HEK293 (cell line): ENCODE results near the gene SLC22A4.
A peak's percentile ranks its signal among the peaks of the same experiment; 100 is the strongest.

Source experiments
- GLI2 ChIP-seq: fragments of 450-650 bp; formaldehyde crosslinking; IDR thresholded peaks from 2 replicates; pipeline ENCODE4; 2017; ENCODE audit warnings: missing biosample characterization, missing genetic modification characterization, low read depth, borderline replicate concordance
- KLF1 ChIP-seq: fragments of 450-650 bp; formaldehyde crosslinking; IDR thresholded peaks from 2 replicates; pipeline ENCODE4 v1.5.1; 2016; ENCODE audit warnings: missing biosample characterization, missing genetic modification characterization
- KLF16 ChIP-seq: fragments of 450-650 bp; formaldehyde crosslinking; IDR thresholded peaks from 2 replicates; pipeline ENCODE4 v1.5.1; 2017; ENCODE audit warnings: missing biosample characterization, missing genetic modification characterization
- KLF7 ChIP-seq: fragments of 450-650 bp; formaldehyde crosslinking; IDR thresholded peaks from 2 replicates; pipeline ENCODE4 v1.5.1; 2016; ENCODE audit warnings: missing biosample characterization, missing genetic modification characterization, borderline replicate concordance
- KLF8 ChIP-seq: fragments of 450-650 bp; formaldehyde crosslinking; IDR thresholded peaks from 2 replicates; pipeline ENCODE4 v1.5.1; 2016; ENCODE audit warnings: missing biosample characterization, missing genetic modification characterization
- OVOL3 ChIP-seq: fragments of 450-650 bp; formaldehyde crosslinking; IDR thresholded peaks from 2 replicates; pipeline ENCODE4 v1.5.1; 2016; ENCODE audit warnings: missing biosample characterization, missing genetic modification characterization
- RBAK ChIP-seq: fragments of 450-650 bp; formaldehyde crosslinking; IDR thresholded peaks from 2 replicates; pipeline ENCODE4 v1.5.1; 2016; ENCODE audit warnings: missing biosample characterization, missing genetic modification characterization
- SP2 ChIP-seq: fragments of 450-650 bp; formaldehyde crosslinking; IDR thresholded peaks from 2 replicates; pipeline ENCODE4 v1.5.1; 2016; ENCODE audit warnings: missing biosample characterization, missing genetic modification characterization
- SP3 ChIP-seq: fragments of 450-650 bp; formaldehyde crosslinking; IDR thresholded peaks from 2 replicates; pipeline ENCODE4 v1.5.1; 2016; ENCODE audit warnings: missing biosample characterization, missing genetic modification characterization
- TRIM28 ChIP-seq: IDR thresholded peaks from 2 replicates; pipeline ENCODE4 v1.6.1; 2011; ENCODE audit warnings: low read length, control low read depth, borderline replicate concordance
- ZBTB17 ChIP-seq: fragments of 450-650 bp; formaldehyde crosslinking; IDR thresholded peaks from 2 replicates; pipeline ENCODE4 v1.5.1; 2016; ENCODE audit warnings: missing biosample characterization, missing genetic modification characterization
- ZBTB20 ChIP-seq: fragments of 450-650 bp; formaldehyde crosslinking; IDR thresholded peaks from 2 replicates; pipeline ENCODE4 v1.5.1; 2016; ENCODE audit warnings: missing biosample characterization, missing genetic modification characterization
- ZBTB8A ChIP-seq: fragments of 450-650 bp; formaldehyde crosslinking; IDR thresholded peaks from 2 replicates; pipeline ENCODE4 v1.5.1; 2016; ENCODE audit warnings: missing biosample characterization, missing genetic modification characterization
- ZEB2 ChIP-seq: fragments of 450-650 bp; formaldehyde crosslinking; IDR thresholded peaks from 2 replicates; pipeline ENCODE4 v1.5.1; 2016; ENCODE audit warnings: missing biosample characterization, missing genetic modification characterization
- ZNF211 ChIP-seq: fragments of 450-650 bp; formaldehyde crosslinking; IDR thresholded peaks from 2 replicates; pipeline ENCODE4 v1.5.1; 2016; ENCODE audit warnings: low read depth, missing biosample characterization, missing genetic modification characterization
- ZNF266 ChIP-seq: fragments of 450-650 bp; formaldehyde crosslinking; IDR thresholded peaks from 2 replicates; pipeline ENCODE4 v1.5.1; 2016; ENCODE audit warnings: missing biosample characterization, missing genetic modification characterization, low read depth
- ZNF335 ChIP-seq: fragments of 450-650 bp; formaldehyde crosslinking; conservative IDR thresholded peaks from 2 replicates; pipeline ENCODE4 v1.5.1; 2016; ENCODE audit warnings: missing biosample characterization, missing genetic modification characterization
- ZNF391 ChIP-seq: fragments of 450-650 bp; formaldehyde crosslinking; IDR thresholded peaks from 2 replicates; pipeline ENCODE4 v1.5.1; 2016; ENCODE audit warnings: low read depth, missing biosample characterization, missing genetic modification characterization, borderline replicate concordance
- ZNF561 ChIP-seq: fragments of 450-650 bp; IDR thresholded peaks from 2 replicates; pipeline ENCODE4 v1.5.1; 2018; ENCODE audit warnings: missing biosample characterization, missing genetic modification characterization, borderline replicate concordance
- ZNF571 ChIP-seq: fragments of 450-650 bp; formaldehyde crosslinking; IDR thresholded peaks from 2 replicates; pipeline ENCODE4 v1.5.0; 2017; ENCODE audit warnings: missing biosample characterization, missing genetic modification characterization
- ZNF610 ChIP-seq: fragments of 450-650 bp; formaldehyde crosslinking; IDR thresholded peaks from 2 replicates; pipeline ENCODE4 v1.5.1; 2016; ENCODE audit warnings: missing biosample characterization, missing genetic modification characterization, borderline replicate concordance
- ZNF626 ChIP-seq: fragments of 450-650 bp; sonication (Bioruptor Pico); formaldehyde crosslinking; IDR thresholded peaks from 2 replicates; pipeline ENCODE4 v1.5.1; 2018; ENCODE audit warnings: missing biosample characterization, missing genetic modification characterization, inconsistent platforms
- ZNF843 ChIP-seq: fragments of 450-650 bp; formaldehyde crosslinking; IDR thresholded peaks from 2 replicates; pipeline ENCODE4 v1.5.1; 2016; ENCODE audit warnings: missing biosample characterization, missing genetic modification characterization
- ZSCAN30 ChIP-seq: fragments of 450-650 bp; IDR thresholded peaks from 2 replicates; pipeline ENCODE4 v1.5.1; 2018; ENCODE audit warnings: missing biosample characterization, mild to moderate bottlenecking, missing genetic modification characterization, moderate library complexity
- TF ChIP-seq, protein P1 (sequence below): fragments of 450-650 bp; formaldehyde crosslinking; IDR thresholded peaks from 2 replicates; pipeline ENCODE4 v1.5.1; 2016; ENCODE audit warnings: missing biosample characterization, missing genetic modification characterization, borderline replicate concordance
- TF ChIP-seq, protein P2 (sequence below): fragments of 450-650 bp; formaldehyde crosslinking; IDR thresholded peaks from 2 replicates; pipeline ENCODE4 v1.5.1; 2016; ENCODE audit warnings: missing biosample characterization, missing genetic modification characterization
- TF ChIP-seq, protein P3 (sequence below): sonication (generic); formaldehyde crosslinking; IDR thresholded peaks from 2 replicates; pipeline ENCODE4 v1.8.1; 2022; ENCODE audit warnings: mild to moderate bottlenecking, moderate library complexity, missing genetic modification reagents
- TF ChIP-seq, protein P4 (sequence below): fragments of 450-650 bp; formaldehyde crosslinking; IDR thresholded peaks from 2 replicates; pipeline ENCODE4 v1.5.1; 2016; ENCODE audit warnings: missing biosample characterization, missing genetic modification characterization
- TF ChIP-seq, protein P5 (sequence below): fragments of 450-650 bp; formaldehyde crosslinking; IDR thresholded peaks from 2 replicates; pipeline ENCODE4 v1.5.1; 2016; ENCODE audit warnings: missing biosample characterization, missing genetic modification characterization

SLC22A4 gene

DNA sequence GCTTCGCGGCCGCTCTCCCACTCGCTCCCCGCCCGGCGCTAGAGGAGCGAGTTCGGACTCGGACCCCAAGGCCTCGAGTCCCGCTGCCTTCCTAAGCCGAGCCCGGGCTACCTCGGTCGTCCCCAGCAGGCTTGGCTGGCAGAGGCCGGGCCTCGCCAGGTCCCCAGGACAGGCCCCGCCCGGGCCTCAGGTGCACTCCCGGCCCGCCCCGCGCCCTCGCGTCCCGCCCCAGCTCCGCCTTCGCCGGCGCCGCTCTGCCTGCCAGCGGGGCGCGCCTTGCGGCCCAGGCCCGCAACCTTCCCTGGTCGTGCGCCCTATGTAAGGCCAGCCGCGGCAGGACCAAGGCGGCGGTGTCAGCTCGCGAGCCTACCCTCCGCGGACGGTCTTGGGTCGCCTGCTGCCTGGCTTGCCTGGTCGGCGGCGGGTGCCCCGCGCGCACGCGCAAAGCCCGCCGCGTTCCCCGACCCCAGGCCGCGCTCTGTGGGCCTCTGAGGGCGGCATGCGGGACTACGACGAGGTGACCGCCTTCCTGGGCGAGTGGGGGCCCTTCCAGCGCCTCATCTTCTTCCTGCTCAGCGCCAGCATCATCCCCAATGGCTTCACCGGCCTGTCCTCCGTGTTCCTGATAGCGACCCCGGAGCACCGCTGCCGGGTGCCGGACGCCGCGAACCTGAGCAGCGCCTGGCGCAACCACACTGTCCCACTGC is 75.4 kb downstream of the SLC22A4 start, which contains the start of gene SLC22A5 (continued):
- TF ChIP-seq, protein P1, sequence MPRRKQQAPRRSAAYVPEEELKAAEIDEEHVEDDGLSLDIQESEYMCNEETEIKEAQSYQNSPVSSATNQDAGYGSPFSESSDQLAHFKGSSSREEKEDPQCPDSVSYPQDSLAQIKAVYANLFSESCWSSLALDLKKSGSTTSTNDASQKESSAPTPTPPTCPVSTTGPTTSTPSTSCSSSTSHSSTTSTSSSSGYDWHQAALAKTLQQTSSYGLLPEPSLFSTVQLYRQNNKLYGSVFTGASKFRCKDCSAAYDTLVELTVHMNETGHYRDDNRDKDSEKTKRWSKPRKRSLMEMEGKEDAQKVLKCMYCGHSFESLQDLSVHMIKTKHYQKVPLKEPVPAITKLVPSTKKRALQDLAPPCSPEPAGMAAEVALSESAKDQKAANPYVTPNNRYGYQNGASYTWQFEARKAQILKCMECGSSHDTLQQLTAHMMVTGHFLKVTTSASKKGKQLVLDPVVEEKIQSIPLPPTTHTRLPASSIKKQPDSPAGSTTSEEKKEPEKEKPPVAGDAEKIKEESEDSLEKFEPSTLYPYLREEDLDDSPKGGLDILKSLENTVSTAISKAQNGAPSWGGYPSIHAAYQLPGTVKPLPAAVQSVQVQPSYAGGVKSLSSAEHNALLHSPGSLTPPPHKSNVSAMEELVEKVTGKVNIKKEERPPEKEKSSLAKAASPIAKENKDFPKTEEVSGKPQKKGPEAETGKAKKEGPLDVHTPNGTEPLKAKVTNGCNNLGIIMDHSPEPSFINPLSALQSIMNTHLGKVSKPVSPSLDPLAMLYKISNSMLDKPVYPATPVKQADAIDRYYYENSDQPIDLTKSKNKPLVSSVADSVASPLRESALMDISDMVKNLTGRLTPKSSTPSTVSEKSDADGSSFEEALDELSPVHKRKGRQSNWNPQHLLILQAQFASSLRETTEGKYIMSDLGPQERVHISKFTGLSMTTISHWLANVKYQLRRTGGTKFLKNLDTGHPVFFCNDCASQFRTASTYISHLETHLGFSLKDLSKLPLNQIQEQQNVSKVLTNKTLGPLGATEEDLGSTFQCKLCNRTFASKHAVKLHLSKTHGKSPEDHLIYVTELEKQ (tag by site-specific recombination): no peak
- TF ChIP-seq KLF8 (tag by site-specific recombination) (peak; percentile 49; the same call in 1 of the 2 replicates), KLF1 (tag by site-specific recombination) (peak; percentile 38), KLF7 (no peak), ZEB2 (tag by site-specific recombination) (0 out of 2 replicates have a peak, but pooled peaks have one; percentile 4), RBAK (tag by site-specific recombination) (no peak), ZSCAN30 (tag by site-specific recombination) (peak; percentile 93; the same call in 1 of the 2 replicates), ZNF626 (tag by site-specific recombination) (peak; percentile 71; the same call in 1 of the 2 replicates), ZBTB17 (tag by site-specific recombination) (peak; percentile 16; the same call in 1 of the 2 replicates), ZNF266 (tag by site-specific recombination) (no peak), TRIM28 (peak; percentile 40; the same call in 1 of the 2 replicates), KLF16 (tag by site-specific recombination) (peak; percentile 34; the same call in 1 of the 2 replicates), SP2 (tag by site-specific recombination) (peak; percentile 49), ZNF610 (tag by site-specific recombination) (0 out of 2 replicates have a peak, but pooled peaks have one; percentile 29), ZNF561 (tag by site-specific recombination) (peak; percentile 92), SP3 (tag by site-specific recombination) (peak; percentile 54; the same call in 1 of the 2 replicates), ZNF211 (no peak), ZBTB8A (tag by site-specific recombination) (peak; percentile 86), ZNF391 (tag by site-specific recombination) (0 out of 2 replicates have a peak, but pooled peaks have one; percentile 53), GLI2 (tag by site-specific recombination) (no peak), ZNF571 (tag by site-specific recombination) (no peak), OVOL3 (tag by site-specific recombination) (peak; percentile 39; the same call in 1 of the 2 replicates), ZNF843 (tag by site-specific recombination) (no peak), ZBTB20 (tag by site-specific recombination) (peak; percentile 82), ZNF335 (peak; percentile 87)
- TF ChIP-seq, protein P2, sequence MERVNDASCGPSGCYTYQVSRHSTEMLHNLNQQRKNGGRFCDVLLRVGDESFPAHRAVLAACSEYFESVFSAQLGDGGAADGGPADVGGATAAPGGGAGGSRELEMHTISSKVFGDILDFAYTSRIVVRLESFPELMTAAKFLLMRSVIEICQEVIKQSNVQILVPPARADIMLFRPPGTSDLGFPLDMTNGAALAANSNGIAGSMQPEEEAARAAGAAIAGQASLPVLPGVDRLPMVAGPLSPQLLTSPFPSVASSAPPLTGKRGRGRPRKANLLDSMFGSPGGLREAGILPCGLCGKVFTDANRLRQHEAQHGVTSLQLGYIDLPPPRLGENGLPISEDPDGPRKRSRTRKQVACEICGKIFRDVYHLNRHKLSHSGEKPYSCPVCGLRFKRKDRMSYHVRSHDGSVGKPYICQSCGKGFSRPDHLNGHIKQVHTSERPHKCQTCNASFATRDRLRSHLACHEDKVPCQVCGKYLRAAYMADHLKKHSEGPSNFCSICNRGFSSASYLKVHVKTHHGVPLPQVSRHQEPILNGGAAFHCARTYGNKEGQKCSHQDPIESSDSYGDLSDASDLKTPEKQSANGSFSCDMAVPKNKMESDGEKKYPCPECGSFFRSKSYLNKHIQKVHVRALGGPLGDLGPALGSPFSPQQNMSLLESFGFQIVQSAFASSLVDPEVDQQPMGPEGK (tag by site-specific recombination): peak; percentile 60
- TF ChIP-seq, protein P3, sequence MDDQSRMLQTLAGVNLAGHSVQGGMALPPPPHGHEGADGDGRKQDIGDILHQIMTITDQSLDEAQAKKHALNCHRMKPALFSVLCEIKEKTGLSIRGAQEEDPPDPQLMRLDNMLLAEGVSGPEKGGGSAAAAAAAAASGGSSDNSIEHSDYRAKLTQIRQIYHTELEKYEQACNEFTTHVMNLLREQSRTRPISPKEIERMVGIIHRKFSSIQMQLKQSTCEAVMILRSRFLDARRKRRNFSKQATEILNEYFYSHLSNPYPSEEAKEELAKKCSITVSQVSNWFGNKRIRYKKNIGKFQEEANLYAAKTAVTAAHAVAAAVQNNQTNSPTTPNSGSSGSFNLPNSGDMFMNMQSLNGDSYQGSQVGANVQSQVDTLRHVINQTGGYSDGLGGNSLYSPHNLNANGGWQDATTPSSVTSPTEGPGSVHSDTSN: peak; percentile 86; the same call in 1 of the 2 replicates
- TF ChIP-seq, protein P4, sequence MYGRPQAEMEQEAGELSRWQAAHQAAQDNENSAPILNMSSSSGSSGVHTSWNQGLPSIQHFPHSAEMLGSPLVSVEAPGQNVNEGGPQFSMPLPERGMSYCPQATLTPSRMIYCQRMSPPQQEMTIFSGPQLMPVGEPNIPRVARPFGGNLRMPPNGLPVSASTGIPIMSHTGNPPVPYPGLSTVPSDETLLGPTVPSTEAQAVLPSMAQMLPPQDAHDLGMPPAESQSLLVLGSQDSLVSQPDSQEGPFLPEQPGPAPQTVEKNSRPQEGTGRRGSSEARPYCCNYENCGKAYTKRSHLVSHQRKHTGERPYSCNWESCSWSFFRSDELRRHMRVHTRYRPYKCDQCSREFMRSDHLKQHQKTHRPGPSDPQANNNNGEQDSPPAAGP (tag by site-specific recombination): peak; percentile 17; the same call in 1 of the 2 replicates
- TF ChIP-seq, protein P5, sequence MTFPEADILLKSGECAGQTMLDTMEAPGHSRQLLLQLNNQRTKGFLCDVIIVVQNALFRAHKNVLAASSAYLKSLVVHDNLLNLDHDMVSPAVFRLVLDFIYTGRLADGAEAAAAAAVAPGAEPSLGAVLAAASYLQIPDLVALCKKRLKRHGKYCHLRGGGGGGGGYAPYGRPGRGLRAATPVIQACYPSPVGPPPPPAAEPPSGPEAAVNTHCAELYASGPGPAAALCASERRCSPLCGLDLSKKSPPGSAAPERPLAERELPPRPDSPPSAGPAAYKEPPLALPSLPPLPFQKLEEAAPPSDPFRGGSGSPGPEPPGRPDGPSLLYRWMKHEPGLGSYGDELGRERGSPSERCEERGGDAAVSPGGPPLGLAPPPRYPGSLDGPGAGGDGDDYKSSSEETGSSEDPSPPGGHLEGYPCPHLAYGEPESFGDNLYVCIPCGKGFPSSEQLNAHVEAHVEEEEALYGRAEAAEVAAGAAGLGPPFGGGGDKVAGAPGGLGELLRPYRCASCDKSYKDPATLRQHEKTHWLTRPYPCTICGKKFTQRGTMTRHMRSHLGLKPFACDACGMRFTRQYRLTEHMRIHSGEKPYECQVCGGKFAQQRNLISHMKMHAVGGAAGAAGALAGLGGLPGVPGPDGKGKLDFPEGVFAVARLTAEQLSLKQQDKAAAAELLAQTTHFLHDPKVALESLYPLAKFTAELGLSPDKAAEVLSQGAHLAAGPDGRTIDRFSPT: 0 out of 2 replicates have a peak, but pooled peaks have one; percentile 12
